GM12872 (cell line): ENCODE results near the gene SH2D1B.
A peak's percentile ranks its signal among the peaks of the same experiment; 100 is the strongest.

Experiments used
- CTCF ChIP-seq: IDR thresholded peaks from 3 replicates; pipeline ENCODE4 v1.5.1; 2011; ENCODE audit warnings: low read depth, mild to moderate bottlenecking, low read length, moderate library complexity; ENCODE audit not compliant: insufficient read depth

The SH2D1B gene

DNA sequence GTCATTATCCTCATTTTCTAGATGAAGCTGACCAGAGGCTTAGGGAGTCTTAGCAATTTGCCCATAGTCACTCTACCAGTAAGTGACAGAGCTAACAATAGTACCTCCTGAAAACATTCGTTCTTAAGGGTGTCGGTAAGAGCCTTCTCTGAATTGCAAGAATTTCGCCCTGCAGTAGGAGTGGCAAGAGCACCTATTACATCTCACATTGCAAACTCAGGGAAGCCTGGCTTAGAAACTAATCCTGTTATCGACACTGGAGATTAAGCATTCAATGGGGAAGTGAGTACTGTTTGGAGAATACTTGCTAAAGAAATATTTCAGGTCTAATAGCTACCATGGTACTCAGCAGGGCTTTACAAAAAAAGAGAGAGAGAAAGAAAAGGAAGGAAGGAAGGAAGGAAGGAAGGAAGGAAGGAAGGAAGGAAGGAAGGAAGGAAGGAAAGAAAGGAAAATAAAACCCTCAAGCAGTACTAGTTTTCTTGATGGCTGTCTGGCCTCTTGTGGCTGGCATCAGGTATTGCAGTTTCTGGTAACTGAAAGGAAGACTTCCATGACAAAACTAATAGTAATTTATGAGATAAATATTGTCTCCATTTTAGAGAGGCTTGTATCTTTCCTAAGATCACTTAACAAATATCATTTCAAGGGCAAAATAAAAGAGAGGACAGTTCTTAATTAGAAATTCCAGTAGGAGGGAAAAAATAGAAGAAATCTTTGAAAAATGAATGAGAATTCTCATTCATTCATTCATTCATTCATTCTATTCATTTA lies 20.0 kb downstream of the SH2D1B start:
- peak; percentile 76 for TF ChIP-seq CTCF

DNA sequence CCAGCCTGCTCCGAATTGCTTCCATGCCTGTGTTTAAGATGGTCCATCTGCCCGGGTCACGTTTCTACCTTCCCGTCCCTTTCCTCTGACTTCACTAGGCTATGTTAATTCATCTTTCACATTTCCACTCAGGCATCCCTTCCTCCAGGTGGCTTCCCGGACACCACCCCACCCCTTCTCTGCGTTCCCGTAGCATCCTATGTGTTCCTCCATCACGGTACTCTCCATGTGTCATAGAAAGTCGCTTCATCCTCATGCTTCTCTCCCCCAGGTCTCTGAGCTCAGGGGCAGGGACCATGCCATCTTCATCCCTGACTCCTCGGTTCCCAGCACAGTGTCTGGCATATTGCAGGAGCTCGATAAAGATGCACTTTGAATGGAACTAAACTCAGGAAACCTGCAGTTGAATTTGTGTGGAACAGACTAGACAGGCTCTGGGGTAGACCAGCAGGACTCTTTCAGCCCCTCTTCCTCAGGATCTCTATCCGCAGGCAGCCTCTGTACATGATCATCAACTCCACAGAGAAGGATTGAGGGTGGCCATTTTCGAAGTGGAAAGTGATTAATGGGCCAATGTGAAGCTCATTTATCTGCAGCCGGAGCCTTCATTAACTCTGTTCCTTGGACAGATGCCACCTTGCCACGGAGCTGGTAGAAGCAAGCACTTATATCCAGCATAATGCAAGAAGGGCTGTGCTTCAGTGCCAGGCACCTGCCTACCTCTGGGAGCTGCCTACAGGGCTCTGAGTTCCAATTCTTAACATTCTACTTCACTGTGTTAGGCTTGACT lies 21.3 kb downstream of the SH2D1B start:
- no peak for TF ChIP-seq CTCF

DNA sequence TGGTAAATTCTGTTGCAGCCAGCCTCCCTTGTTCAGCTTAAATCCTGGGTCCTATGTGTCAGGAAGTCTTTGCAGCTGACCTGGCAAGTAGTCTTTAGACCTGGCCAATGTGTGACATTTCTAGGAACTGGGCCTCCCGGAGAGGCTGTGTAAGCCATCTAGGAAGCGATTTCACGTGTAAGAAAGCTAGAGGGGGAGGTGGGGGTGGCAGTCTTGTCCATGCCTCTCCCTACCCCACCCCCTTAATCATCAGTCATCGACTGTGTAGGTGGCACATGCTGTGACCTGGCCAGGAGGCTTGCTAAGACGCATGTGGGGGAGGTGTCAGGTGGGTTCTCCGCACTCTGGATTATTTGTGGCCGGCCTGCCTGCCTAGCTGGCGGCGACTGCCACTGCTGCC lies 22.0 kb downstream of the SH2D1B start:
- no peak for TF ChIP-seq CTCF

- TF ChIP-seq CTCF: no peak
Observed at GRCh38 chr1:162389021-162389818, 22.7 kb downstream of the SH2D1B start.

DNA sequence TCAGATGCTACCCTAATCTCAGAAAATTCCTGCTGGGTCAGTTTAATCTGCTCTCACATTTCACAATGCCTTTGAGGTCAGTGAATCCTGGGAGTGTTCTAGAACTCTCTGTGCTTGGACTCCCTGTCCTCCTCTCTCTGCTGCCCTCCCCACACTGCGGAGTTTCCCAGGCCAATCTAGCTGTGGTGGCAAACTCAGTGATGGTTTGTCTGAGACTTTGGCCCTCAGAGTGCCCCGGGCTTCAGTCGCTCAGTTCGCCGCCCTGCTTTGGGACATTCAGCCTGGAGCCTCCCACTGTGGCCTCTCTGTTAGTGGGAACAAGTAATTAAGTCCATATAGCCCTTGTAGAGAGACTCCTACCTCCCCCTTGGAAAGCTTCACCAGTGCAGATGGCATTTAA lies 23.3 kb downstream of the SH2D1B start:
- TF ChIP-seq CTCF: no peak

- TF ChIP-seq CTCF: no peak
Observed at GRCh38 chr1:162388083-162388594, 23.8 kb downstream of the SH2D1B start.
